Hematopoietic multipotent progenitor cell treated with erythropoietin and hydrocortisone succinate and interleukin-3 and kit ligand, for 15 days (in vitro differentiated cells): ENCODE data around the gene KCNQ5.
"Not testable (repeated sequence)": the region's sequence is repeated elsewhere in the genome, so short reads cannot be mapped to it uniquely, and the experiment has no call there.

Experiments
- DNase-seq: peaks from one replicate; pipeline ENCODE4 v3.0.0-alpha.2; 2015; ENCODE audit warnings: low spot score

KCNQ5 gene

GRCh38 chr6:72952808-72953630 is 331.2 kb downstream of the KCNQ5 start:
- no peak for DNase-seq

DNA sequence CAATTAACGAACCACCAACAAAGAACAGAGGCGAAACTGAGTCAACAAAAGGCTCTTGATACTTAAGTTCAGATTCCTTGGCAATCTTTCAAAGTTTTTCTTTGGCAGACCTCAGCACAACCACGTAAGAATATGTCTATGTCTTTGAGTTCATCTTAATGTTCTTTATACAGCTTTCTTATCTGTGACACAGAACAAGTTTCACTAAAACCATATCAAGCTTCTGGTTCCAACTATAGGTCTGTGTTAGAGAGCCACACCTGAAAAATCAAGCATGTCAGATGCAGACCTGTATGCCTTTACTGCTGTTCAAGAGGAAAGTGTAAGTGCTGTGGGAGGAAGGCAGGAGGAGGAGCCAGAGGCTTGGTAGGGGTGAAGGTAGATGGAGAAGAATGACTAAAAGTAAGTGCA is 332.1 kb downstream of the KCNQ5 start:
- no peak for DNase-seq

GRCh38 chr6:72954716-72955115 is 332.9 kb downstream of the KCNQ5 start:
- no peak for DNase-seq

DNA sequence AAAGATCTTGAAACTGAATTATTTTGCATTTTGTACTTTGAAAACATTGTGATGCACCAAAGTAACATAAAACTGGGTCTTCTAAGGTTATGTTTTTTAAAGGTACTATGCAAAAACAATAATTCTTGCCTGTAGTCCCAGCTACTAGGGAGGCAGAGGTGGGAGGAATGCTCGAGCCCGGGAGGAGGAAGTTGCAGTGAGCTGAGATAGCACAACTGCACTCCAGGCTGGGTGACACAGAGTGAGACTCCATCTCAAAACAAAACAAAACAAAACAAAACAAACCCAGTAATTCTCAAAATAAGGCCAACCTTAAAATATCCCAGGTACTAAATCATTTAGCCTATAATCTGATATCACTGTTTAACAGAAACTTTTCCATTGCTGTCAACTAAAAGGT is 333.8 kb downstream of the KCNQ5 start:
- no peak for DNase-seq

DNA sequence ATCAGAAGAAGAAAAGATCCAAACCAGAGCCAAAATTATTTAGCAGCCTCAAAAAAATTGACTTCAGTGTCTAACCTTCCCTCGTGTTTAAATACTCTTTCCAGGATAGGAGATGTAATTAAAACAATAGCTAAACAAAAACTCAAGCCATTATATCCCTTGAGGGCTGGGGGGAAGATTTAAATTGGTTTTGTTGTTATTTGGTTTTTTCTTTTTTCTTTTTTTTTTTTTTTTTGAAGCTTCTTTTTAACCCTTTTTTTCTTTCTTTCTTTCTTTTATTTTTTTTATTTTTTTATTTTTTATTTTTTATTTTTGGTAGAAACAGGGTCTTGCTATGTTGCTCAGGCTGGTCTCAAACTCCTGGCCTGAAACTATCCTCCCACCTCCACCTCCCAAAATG is 334.4 kb downstream of the KCNQ5 start:
- no peak for DNase-seq

GRCh38 chr6:72959821-72960220 is 338.0 kb downstream of the KCNQ5 start:
- DNase-seq, result no peak

- no peak for DNase-seq
Observed at GRCh38 chr6:72963946-72964345, 342.1 kb downstream of the KCNQ5 start.

DNA sequence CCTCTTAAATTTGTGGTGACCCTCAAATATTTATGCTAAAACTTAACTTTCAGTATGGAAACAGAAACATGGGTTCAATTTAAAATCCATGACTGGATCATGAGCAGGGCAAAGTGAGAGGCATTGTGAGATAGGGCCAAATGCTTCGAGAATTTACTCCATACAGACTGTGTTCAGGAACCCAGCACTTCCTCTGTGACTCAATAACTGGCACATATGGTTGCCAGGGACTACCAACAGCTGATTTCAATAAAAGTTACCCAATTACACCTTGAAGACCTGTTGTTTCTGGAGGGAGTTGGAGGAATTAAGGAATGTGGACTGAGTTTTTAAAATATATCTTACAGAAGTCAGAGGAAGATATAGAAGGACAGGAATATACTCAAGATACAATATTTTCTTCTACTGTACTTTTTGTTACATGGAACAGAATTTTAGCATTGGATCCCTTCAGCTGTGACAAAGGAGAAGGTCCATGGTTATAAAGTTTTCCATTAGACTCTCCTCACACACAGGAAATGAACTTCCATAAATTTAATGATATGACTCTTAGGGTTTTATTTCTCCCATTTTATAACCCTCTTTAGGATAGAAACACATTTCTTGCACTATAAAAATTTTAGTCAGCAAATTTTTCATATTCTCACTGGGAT is 344.9 kb downstream of the KCNQ5 start:
- no peak for DNase-seq

- DNase-seq, result no peak
Observed at GRCh38 chr6:72967329-72967728, 345.5 kb downstream of the KCNQ5 start.

DNA sequence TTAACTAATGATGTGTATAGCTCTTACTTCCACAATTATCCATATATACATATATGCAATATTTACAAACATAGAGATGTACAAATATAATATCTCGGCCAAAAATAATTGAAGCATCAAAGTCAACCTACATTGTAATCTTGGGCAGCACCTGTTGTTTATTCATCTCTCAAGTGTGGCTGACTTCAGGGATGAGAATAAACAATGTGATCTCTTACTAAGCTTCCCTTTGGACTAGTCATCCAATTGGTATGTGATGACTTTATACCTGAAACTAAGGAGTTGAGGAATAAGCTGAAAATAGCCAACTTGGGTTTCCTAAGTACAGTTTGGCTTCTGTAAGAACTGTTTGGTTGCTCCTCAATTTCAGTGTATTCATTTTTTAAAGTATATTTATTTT is 346.8 kb downstream of the KCNQ5 start:
- no peak for DNase-seq

DNA sequence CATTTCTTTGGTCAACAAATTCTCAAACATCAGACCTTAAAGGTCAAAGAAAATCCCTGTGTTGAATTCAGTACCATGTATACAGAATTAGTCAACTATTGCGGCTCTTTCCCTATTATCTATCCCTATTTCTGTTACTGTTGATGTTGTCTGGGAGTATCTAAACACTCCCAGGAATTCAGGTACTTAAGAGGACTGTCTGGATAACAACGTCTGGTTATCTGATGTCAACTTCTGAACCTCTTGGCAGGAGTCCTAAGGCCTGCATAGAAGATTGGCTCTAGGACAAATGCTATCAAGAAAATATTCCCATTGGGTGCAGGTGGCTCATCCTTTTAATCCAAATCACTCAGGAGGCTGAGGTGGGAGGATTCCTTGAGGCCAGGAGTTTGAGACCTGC is 347.8 kb downstream of the KCNQ5 start:
- no peak for DNase-seq

DNA sequence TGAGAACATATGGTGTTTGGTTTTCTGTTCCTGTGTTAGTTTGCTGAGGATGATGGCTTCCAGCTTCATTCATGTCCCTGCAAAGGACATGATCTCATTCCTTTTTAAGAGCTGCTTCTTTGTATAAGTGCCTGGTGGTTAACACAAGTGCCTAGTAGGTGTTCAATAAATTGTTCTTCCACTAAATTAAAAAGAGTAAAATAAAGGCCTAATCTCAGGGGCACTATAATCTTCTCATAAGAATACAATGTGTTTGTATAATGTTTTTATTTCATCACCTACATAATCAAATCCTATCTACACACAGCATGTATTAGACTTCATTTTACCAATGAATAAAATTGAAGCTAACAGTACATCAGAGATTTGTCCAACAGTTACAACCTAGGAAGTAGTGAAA is 350.7 kb downstream of the KCNQ5 start:
- DNase-seq, result no peak

DNA sequence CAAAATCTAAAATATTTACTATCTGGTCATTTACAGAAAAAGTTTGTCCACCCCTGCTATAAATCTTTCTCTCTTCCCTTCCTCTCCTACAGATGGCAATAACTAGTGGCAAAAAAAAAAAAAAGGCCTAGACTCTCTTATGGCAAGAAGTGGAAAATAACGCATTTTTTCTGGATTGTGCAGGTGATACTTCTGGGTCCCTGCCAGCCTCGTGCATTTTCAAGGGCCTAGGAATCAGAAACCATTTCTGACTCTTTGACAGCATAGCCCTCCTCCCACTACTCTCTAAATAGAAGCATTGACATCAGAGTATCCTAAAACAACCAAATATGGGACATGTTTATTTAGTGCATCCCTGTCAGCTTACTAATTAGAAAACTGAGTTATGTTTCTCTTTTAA is 352.4 kb downstream of the KCNQ5 start:
- DNase-seq, result no peak

GRCh38 chr6:72975352-72975752 is 353.5 kb downstream of the KCNQ5 start:
- no peak for DNase-seq

- no peak for DNase-seq
Observed at GRCh38 chr6:72976484-72976883, 354.6 kb downstream of the KCNQ5 start.

- no peak for DNase-seq
Observed at GRCh38 chr6:72977114-72977513, 355.2 kb downstream of the KCNQ5 start.

DNA sequence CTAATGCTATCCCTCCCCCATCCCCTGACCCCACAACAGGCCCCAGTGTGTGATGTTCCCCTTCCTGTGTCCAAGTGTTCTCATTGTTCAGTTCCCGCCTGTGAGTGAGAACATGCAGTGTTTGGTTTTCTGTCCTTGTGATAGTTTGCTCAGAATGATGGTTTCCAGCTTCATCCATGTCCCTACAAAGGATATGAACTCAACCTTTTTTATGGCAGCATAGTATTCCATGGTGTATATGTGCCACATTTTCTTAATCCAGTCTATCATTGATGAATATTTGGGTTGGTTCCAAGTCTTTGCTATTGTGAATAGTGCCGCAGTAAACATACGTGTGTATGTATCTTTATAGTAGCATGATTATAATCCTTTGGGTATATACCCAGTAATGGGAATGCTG is 356.9 kb downstream of the KCNQ5 start:
- DNase-seq, result not testable (repeated sequence)

DNA sequence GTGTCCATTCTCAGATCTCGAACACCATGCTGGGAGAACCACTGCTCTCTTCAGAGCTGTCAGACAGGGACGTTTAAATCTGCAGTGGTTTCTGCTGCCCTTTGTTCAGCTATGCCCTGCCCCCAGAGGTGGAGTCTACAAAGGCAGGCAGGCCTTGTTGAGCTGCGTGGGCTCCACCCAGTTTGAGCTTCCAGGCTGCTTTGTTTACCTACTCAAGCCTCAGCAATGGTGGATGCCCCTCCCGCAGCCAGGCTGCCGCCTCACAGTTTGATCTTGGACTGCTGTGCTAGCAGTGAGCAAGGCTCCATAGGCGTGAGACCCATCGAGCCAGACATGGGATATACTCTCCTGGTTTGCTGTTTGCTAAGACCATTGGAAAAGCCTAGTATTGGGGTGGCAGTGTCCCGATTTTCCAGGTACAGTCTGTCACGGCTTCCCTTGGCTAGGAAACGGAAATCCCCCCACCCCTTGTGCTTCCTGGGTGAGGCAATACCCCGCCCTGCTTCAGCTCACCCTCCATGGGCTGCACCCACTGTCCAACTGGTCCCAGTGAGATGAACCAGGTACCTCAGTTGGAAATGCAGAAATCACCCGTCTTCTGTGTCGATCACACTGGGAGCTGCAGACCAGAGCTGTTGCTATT is 362.4 kb downstream of the KCNQ5 start:
- DNase-seq, result not testable (repeated sequence)

GRCh38 chr6:72984981-72985665 is 363.3 kb downstream of the KCNQ5 start:
- no peak for DNase-seq

DNA sequence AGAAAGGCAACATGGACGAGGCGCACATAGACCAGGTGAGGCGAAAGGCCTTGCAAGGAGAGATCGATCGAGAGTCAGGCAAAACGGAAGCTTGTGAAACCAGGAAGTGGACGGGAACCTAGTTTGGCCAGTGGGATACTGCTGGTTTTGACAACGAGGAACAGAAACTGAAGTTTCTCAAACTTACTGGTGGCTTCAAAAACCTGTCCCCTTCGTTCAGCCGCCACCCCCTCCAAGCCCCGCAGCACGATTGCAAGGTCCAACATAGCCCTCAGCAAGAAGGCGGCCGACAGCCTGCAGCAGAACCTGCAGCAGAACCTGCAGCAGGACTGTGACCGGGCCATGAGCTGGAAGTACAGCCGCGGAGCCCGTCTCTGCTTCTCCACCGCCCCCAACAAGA is 365.4 kb downstream of the KCNQ5 start:
- no peak for DNase-seq

GRCh38 chr6:72999995-73000394 is 378.1 kb downstream of the KCNQ5 start:
- no peak for DNase-seq

DNA sequence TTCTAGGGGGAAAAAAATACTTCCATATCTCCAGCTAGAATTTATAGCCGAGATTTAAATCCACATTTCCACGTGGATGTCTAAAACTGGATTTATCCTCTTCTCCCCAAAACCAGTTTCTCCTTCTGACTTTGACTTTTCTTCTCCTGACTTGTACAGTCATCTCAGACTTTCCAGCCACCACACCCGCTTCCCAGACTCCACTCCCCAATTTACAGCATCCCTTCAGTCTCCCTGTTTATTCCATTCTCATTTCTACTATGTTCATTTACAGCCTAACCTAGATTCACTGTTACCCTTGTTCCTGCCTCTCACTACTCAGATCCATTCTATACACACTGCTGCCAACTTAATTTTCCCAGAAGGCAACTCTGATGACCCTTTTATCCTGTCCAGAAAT is 378.6 kb downstream of the KCNQ5 start:
- DNase-seq, result no peak

- DNase-seq, result no peak
Observed at GRCh38 chr6:73002588-73002987, 380.7 kb downstream of the KCNQ5 start.
